H7 (cell line): ENCODE results near the gene ALDH1B1. TPM values are rescaled to one million over a fixed set of nuclear protein-coding genes. Genes with fewer than 3 reads are reported as not detected.
A peak's percentile ranks its signal among the peaks of the same experiment; 100 is the strongest.
"Not testable (repeated sequence)": the region's sequence is repeated elsewhere in the genome, so short reads cannot be mapped to it uniquely, and the experiment has no call there.

ENCODE experiments used
- DNase-seq: peaks from one replicate; pipeline ENCODE4 v3.0.0; 2012
- H3K27me3 ChIP-seq: 2 replicates; pipeline ENCODE4 v1.6.0; 2011; ENCODE audit warnings: mild to moderate bottlenecking, low read length; ENCODE audit not compliant: control insufficient read depth, insufficient read depth
- H3K36me3 ChIP-seq: replicated peaks from 2 replicates; pipeline ENCODE4 v1.5.1; 2011; ENCODE audit warnings: low read length; ENCODE audit not compliant: control insufficient read depth, insufficient read depth
- H3K4me3 ChIP-seq: 2 replicates; pipeline ENCODE4 v1.5.1; 2011; ENCODE audit warnings: low read depth, mild to moderate bottlenecking, control low read depth, low read length, moderate library complexity; ENCODE audit not compliant: insufficient read depth
- total RNA-seq: library from RNA; depleted of rRNA; stranded (reverse); fragments of >200 nt; shearing (Covaris generic); gene quantifications from 2 replicates; pipeline ENCODE4 v1.2.3, GENCODE V29; 2014

ALDH1B1 gene
- total RNA-seq, 1 experiment from 2014 or later = 37.3 TPM

DNA sequence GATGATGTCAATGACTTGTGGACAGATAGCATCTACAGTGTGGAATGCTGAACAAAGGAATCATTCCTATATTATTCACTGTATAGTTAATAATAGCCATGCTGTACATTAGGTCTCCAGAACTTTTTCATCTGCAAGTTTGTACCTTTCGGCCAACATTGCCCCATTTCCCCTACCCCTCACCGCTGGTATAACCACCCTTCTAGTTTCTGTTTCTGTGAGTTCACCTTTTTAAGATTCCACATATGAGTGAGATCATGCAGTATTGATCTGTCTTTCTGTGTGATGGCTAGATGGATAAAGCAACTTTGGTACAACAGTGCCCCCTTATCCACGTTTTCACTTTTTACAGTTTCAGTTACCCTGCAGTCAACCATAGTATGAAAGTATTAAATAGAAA is 18.8 kb upstream of the ALDH1B1 start:
- Histone ChIP-seq H3K36me3 (no peaks in the 10 kb centered on the region), H3K27me3 (peaks cover 8% of the 10 kb centered on the region; the same call in 1 of the 2 replicates), H3K4me3 (no peak overlapping the region)
- no peak for DNase-seq

DNA sequence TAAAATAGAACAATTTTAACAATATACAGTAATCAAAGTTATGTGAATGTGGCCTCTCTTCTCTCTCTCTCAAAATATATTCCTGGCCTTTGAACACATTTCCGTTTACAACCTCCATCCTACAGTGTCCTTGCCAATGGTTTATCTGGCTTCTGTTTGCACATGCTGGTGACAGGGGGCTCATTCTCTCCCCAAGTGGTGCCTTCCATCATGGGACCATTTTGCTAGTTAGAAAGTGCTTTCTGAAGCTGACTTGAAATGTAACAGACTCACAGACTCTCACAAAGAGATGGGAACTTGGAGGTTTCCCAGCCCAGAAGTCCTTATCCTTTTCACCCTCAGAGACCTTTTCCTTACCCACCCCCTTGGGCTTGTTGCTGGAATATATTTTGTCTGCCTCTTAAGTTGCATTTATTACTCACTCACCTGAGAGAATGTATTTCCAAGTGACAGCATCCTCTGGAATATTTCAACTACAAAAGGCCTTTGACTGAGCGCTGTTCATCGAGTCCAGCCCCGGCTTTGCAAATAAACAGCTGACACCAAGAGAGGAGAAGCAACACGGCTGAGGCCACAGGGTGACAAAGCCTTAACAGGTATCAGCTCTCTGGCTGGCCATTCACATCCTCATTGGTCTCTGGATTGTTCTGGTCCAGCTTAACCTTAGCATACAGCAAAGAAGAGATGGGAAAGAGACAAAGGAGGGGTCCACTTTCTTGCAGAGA is 17.5 kb upstream of the ALDH1B1 start:
- peaks cover 6% of the 10 kb centered on the region; the same call in 1 of the 2 replicates for H3K27me3 ChIP-seq
- H3K4me3 ChIP-seq = no peak overlapping the region
- no peaks in the 10 kb centered on the region for H3K36me3 ChIP-seq
- DNase-seq = no peak

DNA sequence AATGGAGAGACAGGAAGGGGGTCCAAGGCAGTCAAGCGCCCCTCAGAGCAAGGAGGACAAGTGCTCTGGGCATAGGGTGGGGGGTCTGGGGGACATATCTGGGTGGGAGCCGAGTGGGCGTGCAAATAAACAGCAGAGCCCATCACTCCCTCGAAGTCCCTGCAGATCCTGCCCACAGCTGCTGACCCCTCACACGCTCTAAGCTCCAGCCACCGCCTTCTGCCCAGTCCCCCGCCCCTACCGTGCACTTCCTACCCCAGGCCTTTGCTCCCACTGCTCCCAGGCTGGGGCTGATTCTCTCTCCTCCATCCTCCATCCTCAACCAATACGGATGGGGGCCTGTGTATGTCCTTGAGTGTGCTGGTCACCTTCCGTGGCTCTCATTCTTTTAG is 16.9 kb upstream of the ALDH1B1 start:
- DNase-seq = peak; percentile 37
- peaks cover 5% of the 10 kb centered on the region; the same call in 1 of the 2 replicates for H3K27me3 ChIP-seq
- no peak overlapping the region for H3K4me3 ChIP-seq
- no peaks in the 10 kb centered on the region for H3K36me3 ChIP-seq

DNA sequence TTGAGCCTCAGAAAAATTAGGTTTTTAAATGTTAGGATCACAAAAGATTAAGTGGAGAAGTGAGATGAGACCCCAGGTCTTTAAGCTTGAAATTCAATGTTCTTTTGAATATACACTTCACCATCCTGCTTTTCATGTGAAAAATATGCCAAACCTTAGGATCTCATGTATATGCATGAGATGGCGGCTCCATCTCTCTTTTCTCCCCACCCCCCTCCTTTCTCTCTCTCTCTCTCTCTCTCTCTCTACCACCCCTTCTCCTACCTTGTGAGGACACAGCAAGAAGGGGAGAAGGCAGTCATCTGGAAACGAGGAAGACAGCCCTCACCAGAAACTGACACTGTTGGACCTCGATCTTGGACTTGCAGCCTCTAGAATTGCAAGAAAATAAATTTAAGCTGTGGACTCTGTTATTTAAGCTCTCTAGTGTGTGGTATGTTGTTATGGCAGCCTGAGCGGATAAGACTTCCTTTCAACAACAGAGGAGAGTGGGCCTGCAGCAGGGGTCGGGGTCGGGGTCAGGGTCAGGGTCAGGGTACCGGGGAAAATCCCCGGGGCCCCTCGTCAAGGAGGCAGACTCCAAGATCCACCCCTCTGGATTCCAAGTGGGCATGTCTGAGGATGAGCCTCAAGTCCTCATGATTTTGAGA is 16.4 kb upstream of the ALDH1B1 start:
- no peak for DNase-seq
- Histone ChIP-seq H3K27me3 (peaks cover 4% of the 10 kb centered on the region; the same call in 1 of the 2 replicates), H3K4me3 (no peak overlapping the region), H3K36me3 (no peaks in the 10 kb centered on the region)

DNA sequence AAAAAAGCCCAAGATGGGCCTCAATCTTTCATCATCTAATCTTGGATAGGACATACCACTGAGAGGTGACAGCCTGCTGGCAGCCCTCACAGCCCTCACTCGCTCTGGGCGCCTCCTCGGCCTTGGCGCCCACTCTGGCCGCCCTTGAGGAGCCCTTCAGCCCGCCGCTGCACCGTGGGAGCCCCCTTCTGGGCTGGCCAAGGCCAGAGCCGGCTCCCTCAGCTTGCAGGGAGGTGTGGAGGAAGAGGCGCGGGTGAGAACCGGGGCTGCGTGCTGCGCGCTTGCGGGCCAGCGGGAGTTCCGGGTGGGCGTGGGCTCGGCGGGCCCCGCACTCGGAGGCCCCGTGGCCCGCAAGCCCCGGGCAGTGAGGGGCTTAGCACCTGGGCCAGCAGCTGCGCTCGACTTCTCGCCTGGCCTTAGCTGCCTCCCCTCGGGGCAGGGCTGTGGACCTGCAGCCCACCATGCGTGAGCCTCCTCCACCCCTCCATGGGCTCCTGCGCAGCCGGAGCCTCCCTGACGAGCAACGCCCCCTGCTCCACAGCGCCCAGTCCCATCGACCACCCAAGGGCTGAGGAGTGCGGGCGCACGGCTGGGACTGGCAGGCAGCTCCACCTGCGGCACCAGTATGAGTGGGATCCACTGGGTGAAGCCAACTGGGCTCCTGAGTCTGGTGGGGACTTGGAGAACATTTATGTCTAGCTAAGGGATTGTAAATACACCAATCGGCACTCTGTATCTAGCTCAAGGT is 15.0 kb upstream of the ALDH1B1 start:
- not testable (repeated sequence) for H3K4me3 ChIP-seq

DNA sequence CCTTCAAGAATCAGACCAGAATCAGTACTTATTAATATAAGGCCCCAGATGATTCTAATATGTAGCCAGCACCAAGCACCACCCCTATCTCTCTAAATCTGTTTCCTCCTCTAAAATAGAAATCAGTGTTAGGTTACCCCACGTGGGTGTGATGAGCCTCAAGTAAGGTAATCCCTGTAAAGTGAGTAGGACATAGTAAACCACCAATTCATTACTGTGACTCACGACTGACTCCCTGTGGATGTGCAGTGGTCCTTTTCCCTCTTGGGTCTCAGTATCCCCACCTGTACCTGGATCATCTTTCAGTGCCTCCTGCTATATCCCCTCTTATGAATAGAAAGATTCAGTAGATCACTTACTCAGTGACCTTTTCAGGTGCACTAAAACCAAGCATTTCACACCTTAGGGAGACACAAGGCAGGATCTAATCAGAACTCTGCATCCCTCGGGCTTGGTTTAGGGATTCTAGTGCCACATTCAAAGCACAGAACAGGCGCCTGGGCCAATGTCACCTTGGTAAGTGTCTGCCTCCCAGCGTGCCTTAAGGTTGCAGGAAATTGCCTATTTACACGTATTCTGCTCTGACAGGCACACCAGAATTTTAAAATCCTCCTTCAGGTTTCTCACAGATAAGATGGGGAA is 12.2 kb upstream of the ALDH1B1 start:
- no peak overlapping the region for H3K4me3 ChIP-seq
- DNase-seq = no peak
- H3K27me3 ChIP-seq = peaks cover 21% of the 10 kb centered on the region; the same call in 1 of the 2 replicates
- H3K36me3 ChIP-seq = no peaks in the 10 kb centered on the region

More for the DNA sequence above, 15.0 kb upstream of the ALDH1B1 start:
- not testable (repeated sequence) for H3K36me3 ChIP-seq, DNase-seq, H3K27me3 ChIP-seq

DNA sequence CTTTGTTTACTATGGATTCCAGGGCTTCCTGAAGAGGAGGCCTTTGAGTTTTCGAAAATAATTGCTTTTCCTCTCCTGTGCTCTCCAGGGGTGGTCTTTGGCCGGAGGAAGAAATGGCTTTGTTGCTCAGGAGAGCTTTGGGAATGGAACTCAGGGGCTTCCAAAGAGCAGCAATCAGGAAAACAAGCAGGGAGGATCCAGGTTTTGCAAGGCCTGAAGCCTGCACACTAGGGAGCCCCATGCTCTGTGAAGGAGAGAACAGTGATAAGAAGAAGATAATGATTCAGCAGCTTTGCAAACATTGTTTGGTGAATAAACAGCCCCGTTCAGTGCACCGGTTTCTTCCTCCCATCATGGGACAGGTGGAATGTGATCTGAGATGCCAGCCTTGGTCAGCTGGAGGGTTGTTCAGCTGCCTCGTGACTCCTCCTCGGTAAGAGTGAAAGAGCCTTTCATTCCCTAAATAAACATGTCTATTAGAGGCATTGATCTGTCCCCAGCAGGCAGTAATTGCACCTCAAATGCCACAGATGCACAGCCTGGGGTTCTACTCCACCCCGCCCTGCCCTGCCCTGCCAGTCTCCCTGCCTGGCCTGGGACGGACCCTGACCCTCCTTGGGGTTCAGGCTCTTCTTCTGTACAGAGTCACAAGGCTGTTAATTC is 11.5 kb upstream of the ALDH1B1 start:
- Histone ChIP-seq H3K27me3 (peaks cover 27% of the 10 kb centered on the region; the same call in 1 of the 2 replicates), H3K4me3 (no peak overlapping the region), H3K36me3 (no peaks in the 10 kb centered on the region)
- peak; percentile 69 for DNase-seq

DNA sequence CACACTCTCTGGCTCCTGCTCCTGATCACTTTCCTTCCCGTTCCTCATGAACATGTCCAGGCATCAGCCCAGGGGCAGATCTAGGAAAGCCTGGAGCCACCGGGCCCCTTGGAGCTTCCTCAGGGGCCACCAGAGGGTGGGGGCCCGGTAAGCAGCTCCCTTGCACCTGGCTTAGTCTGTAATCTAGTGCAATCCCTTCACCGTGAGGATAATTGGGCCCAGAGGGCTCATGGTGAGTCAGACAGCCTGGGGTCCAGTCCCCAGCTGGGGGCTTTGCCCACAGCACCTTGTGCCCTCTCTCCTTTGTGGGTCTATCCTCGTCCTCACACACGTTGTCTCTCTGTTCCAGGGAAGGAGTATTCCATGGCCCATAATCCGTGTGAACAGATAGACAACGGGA is 10.4 kb upstream of the ALDH1B1 start:
- no peak for DNase-seq
- Histone ChIP-seq H3K27me3 (peaks cover 25% of the 10 kb centered on the region; the same call in 1 of the 2 replicates), H3K36me3 (no peaks in the 10 kb centered on the region), H3K4me3 (no peak overlapping the region)

DNA sequence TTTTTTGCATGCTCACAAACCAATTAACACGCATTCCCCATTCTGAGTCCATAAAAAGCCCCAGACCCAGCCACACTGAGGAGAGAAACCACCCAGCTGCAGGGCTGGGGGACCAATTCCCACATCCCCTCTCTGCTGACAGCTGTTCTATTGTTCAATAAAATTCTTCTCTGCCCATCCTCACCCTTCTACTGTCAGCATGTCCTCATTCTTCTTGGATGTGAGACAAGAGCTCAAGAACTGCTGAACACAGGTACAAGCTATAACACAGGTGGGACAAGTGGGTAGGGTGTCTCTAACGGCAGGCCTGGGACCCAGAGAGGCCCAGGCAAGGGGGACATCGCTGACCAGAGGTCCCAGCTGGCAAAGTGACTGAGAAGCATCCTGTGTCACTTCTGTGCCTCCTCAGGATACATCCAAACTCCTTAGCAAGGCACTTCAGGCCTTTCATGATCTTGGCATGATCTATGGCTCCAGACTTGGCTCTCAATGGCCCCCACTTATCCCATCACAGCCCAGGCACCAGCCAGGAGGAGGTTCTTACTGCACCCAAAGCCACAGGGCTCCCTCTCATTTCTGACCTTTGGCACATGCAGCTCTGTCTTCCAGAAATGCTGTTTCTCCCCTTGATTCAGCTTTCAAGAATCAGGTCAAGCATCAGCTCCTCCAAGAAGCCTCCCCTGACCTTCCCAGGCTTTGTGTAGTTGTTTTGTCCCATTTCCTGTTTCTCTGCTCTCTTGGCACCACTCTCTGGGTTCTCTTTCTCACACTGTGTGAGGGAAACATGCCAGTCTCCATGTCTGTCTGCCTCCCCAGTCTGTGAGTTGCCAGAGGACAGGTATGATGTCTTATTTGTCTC is 7.3 kb upstream of the ALDH1B1 start:
- DNase-seq = no peak
- peaks cover 31% of the 10 kb centered on the region; the same call in 1 of the 2 replicates for H3K27me3 ChIP-seq
- H3K4me3 ChIP-seq = no peak overlapping the region
- no peaks in the 10 kb centered on the region for H3K36me3 ChIP-seq

DNA sequence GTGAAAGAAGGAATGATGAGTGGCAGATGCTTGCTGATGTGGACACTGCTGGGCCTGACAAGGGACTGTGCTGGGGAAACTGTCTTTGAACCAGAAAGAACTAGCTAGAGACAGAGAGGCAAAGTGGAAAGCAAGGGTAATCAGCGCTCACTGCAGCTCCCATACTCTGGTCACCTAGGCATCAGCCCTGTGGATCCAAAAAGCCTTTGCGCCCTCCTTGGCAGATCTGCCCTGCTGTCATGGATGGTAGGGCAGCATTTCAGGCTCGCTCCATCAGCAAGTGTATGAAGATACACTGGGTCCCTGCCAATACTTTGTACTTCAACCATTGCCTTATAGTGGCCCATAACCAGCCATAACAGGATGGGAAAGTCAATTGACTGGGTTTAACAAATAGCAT is 6.6 kb upstream of the ALDH1B1 start:
- Histone ChIP-seq H3K36me3 (no peaks in the 10 kb centered on the region), H3K4me3 (no peak overlapping the region), H3K27me3 (peaks cover 31% of the 10 kb centered on the region; the same call in 1 of the 2 replicates)
- no peak for DNase-seq

DNA sequence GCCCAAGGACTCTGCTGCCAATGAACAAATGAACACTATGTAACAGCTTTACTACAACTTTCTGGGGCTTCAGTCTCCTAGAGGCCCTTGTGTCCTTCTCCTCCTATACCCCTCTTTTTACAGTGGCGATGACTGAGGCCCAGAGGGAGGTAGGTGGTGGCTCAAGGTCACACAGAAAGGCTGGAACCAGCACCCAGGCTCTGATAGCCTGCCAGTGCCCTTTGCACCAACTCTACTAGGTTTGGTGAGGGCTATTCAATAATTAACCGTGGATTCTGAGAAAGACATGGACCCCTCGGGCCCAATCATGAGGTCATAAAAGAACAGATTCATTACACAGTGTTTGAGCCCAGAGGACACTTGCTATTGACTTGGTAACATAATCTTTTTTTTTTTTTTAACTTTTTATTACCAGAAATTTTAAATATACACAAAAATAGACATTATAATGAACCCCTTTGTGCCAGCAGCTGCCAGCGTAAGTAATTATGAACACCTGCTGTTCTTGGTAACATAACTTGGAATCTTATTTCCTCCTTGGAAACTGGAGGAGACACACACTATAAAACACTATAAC is 6.1 kb upstream of the ALDH1B1 start:
- H3K27me3 ChIP-seq = peaks cover 34% of the 10 kb centered on the region
- no peak overlapping the region for H3K4me3 ChIP-seq
- no peak for DNase-seq
- H3K36me3 ChIP-seq = no peaks in the 10 kb centered on the region

DNA sequence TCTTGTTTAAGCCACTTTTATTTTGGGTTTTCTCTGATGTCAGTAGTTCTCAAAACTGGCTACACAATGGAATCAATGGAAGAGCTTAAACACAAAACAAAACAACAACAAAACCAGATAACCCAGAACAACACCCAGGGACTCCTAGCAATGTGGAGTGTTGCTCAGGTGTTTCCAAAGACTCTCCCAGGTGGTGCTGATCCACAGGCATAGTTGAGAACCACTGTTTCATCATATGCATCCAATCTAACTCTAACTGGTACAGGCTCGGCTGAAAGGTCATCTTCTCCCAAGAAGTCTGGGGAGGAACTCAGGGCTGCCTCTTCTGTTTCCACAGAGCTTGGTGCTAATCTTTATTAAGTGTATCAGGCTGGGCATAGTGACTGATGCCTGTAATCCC is 5.4 kb upstream of the ALDH1B1 start:
- Histone ChIP-seq H3K4me3 (no peak overlapping the region), H3K36me3 (no peaks in the 10 kb centered on the region), H3K27me3 (peaks cover 36% of the 10 kb centered on the region)
- no peak for DNase-seq

DNA sequence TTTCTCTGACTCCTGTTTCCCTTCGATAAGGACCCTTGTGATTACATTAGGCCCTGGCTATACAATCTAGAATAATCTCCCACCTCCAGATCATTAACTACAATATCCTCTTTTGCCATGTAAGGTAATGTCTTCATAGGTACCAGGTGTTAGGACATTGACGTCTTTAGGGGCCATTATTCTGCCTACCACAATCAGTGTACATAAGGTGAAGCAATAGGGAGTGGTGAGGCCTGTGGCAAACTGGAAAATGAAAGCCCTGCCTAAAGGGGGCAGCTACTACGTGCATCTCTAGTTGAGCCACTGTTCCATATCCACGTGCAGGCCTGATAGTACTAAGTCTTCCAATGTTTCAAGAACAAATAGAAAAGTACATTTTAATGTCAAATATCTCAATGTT is 4.8 kb upstream of the ALDH1B1 start:
- Histone ChIP-seq H3K36me3 (no peaks in the 10 kb centered on the region), H3K27me3 (peaks cover 31% of the 10 kb centered on the region), H3K4me3 (no peak overlapping the region)
- DNase-seq = no peak
